Stomach (tissue), 4 donors: ENCODE measurements around the gene LSM4.

Experiments used
- EP300 ChIP-seq: sonication (generic); formaldehyde crosslinking; IDR thresholded peaks from one replicate; pipeline ENCODE4 v1.6.1; 2017; ENCODE audit warnings: antibody characterized with exemption
- POLR2A ChIP-seq, 4 donors: fragments of 450-650 bp; IDR thresholded peaks; one replicate each; pipeline ENCODE4 v1.6.1; 2016; ENCODE audit warnings: antibody characterized with exemption in 4 of 4, control low read depth in 2 of 4, mild to moderate bottlenecking in 1 of 4, moderate library complexity in 1 of 4
- TF ChIP-seq, protein P1 (sequence below), 7 experiments: fragments of 450-650 bp in 4 of 7; fragments of 200-600 bp in 3 of 7; sonication (generic) in 3 of 7; IDR thresholded peaks; one replicate each; pipeline ENCODE4 v1.5.1; 2016 to 2019; ENCODE audit warnings: antibody characterized with exemption in 7 of 7, control low read depth in 2 of 7, mild to moderate bottlenecking in 1 of 7

GRCh38 chr19:18282788-18283141 is 40.1 kb downstream of the LSM4 start:
- TF ChIP-seq, protein P1, sequence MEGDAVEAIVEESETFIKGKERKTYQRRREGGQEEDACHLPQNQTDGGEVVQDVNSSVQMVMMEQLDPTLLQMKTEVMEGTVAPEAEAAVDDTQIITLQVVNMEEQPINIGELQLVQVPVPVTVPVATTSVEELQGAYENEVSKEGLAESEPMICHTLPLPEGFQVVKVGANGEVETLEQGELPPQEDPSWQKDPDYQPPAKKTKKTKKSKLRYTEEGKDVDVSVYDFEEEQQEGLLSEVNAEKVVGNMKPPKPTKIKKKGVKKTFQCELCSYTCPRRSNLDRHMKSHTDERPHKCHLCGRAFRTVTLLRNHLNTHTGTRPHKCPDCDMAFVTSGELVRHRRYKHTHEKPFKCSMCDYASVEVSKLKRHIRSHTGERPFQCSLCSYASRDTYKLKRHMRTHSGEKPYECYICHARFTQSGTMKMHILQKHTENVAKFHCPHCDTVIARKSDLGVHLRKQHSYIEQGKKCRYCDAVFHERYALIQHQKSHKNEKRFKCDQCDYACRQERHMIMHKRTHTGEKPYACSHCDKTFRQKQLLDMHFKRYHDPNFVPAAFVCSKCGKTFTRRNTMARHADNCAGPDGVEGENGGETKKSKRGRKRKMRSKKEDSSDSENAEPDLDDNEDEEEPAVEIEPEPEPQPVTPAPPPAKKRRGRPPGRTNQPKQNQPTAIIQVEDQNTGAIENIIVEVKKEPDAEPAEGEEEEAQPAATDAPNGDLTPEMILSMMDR (IDR thresholded peaks at IDR 0.05) = no peak
- TF ChIP-seq EP300 (no peak), POLR2A (IDR thresholded peaks at IDR 0.05) (no peak)
